ENCODE data around the gene NUP107. TPM values are rescaled to one million over a fixed set of nuclear protein-coding genes. Genes with fewer than 3 reads are reported as not detected.

Gene NUP107
- total RNA-seq, 1 donor from 2014 or later = 22.7 TPM

DNA sequence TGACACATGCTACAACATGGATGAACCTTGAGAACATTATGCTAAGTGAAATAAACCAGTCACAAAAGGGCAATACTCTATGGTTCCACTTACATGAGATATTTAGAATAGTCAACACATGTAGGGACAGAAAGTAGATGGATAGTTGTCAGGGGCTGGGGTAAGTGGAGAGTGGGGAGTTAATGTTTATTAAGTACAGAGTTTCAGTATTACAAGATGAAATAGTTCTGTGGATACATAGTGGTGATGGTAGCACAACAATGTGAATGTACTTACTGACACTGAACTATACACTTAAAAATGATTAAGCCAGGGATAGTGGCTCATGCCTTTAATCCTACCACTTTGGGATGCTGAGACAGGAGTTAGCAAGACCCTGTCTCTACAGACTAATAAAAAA, 8.7 kb downstream of the NUP107 start:
- intact Hi-C loops (cut with DNase I) = no loop called here
- no peak overlapping the region for H3K27ac ChIP-seq
- TF ChIP-seq, protein P1, sequence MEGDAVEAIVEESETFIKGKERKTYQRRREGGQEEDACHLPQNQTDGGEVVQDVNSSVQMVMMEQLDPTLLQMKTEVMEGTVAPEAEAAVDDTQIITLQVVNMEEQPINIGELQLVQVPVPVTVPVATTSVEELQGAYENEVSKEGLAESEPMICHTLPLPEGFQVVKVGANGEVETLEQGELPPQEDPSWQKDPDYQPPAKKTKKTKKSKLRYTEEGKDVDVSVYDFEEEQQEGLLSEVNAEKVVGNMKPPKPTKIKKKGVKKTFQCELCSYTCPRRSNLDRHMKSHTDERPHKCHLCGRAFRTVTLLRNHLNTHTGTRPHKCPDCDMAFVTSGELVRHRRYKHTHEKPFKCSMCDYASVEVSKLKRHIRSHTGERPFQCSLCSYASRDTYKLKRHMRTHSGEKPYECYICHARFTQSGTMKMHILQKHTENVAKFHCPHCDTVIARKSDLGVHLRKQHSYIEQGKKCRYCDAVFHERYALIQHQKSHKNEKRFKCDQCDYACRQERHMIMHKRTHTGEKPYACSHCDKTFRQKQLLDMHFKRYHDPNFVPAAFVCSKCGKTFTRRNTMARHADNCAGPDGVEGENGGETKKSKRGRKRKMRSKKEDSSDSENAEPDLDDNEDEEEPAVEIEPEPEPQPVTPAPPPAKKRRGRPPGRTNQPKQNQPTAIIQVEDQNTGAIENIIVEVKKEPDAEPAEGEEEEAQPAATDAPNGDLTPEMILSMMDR (IDR thresholded peaks at IDR 0.05) = no peak
- H3K4me1 ChIP-seq = no peaks in the 10 kb centered on the region
- H3K4me3 ChIP-seq = no peak overlapping the region
- no peak for ATAC-seq
- H3K27me3 ChIP-seq = no peaks in the 10 kb centered on the region
- peaks cover 82% of the 10 kb centered on the region for H3K36me3 ChIP-seq
- DNase-seq = no peak
- no peaks in the 10 kb centered on the region for H3K9me3 ChIP-seq

DNA sequence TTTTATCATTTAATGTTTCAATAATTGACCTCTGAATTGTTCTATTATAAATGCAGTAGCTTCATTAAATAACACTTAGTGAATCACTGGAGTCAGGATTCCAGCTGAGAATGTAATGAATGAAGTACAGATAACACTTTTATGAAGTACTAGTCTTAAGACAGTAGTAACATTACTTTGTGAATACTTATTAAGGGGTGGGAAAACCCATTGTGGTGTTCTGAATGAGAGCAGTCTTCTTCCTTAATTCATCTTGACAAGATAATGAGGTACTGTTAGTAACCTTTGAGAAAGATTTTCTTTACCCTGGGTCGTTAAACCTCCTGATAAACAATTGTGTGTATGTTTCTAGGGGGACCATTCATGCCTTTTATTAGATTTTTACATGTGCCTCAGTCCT, 12.7 kb downstream of the NUP107 start:
- Histone ChIP-seq H3K9me3 (no peaks in the 10 kb centered on the region), H3K27me3 (no peaks in the 10 kb centered on the region), H3K27ac (no peak overlapping the region), H3K4me1 (no peaks in the 10 kb centered on the region), H3K4me3 (no peak overlapping the region), H3K36me3 (peaks cover 82% of the 10 kb centered on the region)
- TF ChIP-seq, protein P1 (IDR thresholded peaks at IDR 0.05) = no peak
- intact Hi-C loops (cut with DNase I) = no loop called here
- ATAC-seq = no peak
- DNase-seq = no peak

DNA sequence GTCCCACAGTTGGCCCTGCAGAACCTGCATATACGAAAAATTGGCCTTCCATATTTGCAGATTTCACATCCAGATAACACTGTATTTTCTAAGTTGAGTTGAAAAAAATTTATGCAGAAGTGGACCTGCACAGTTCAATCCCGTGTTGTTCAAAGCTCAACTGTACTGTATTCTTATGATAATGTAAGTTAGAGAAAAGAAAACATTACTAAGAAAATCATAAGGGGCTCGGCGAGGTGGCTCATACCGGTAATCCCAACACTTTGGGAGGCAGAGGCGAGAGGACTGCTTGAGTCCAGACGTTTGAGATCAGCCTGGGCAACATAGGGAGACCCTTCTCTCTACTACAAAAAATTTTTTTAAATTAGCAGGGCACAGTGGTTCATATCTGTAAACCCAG, 41.0 kb downstream of the NUP107 start:
- Histone ChIP-seq H3K4me1 (no peaks in the 10 kb centered on the region), H3K27me3 (no peaks in the 10 kb centered on the region), H3K4me3 (no peak overlapping the region), H3K36me3 (peaks cover 52% of the 10 kb centered on the region), H3K9me3 (no peaks in the 10 kb centered on the region), H3K27ac (no peak overlapping the region)
- no peak for DNase-seq
- intact Hi-C loops (cut with DNase I) = no loop called here
- TF ChIP-seq, protein P1 (IDR thresholded peaks at IDR 0.05) = no peak
- ATAC-seq = no peak

DNA sequence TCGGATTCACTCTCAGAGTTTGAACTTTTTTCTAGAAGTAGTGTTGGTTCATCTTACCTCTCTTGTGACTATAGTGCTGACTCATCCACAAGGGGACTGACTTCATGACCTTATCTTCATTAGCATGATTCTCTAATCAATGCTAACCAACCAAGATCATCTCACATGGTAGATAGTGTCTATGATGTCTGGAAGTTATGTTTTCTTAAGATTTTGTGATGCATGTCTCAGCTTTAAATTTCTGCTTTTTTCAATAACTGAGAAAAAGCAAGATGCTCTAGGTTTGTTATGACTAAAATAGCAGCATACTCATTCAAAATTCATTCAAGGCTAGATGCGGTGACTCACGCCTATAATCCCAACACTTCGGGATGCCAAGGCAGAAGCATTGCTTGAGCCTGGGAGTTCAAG, 46.9 kb downstream of the NUP107 start:
- no peak for ATAC-seq
- no peak for DNase-seq
- Histone ChIP-seq H3K9me3 (no peaks in the 10 kb centered on the region), H3K27me3 (no peaks in the 10 kb centered on the region), H3K36me3 (peaks cover 56% of the 10 kb centered on the region), H3K4me3 (no peak overlapping the region), H3K4me1 (no peaks in the 10 kb centered on the region), H3K27ac (no peak overlapping the region)
- TF ChIP-seq, protein P1 (IDR thresholded peaks at IDR 0.05) = no peak
- intact Hi-C loops (cut with DNase I) = no loop called here

DNA sequence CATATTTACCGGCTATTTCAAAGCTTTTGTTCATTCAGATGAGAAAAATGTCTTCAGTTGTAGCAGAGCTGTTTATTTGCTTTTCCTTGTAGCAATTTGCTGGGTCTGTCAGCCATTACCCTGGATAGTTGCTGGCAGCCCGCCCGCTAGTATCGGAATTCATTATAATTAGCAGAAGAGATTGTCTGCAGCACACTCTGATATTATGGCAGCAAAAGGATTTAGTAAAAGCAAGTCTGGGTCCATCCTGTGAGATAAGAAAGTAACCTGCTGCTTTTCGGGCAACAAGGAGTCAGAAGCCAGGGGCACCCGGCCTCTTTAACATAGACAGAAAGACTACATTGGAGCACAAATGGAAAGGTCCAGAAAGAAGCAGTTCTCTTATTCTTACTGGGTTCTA, 53.1 kb downstream of the NUP107 start:
- H3K4me1 ChIP-seq = no peaks in the 10 kb centered on the region
- TF ChIP-seq, protein P1 (IDR thresholded peaks at IDR 0.05) = no peak
- intact Hi-C loops (cut with DNase I) = no loop called here
- DNase-seq (no peak), ATAC-seq (no peak)
- peaks cover 35% of the 10 kb centered on the region for H3K36me3 ChIP-seq
- H3K27ac ChIP-seq = no peak overlapping the region
- H3K4me3 ChIP-seq = no peak overlapping the region
- no peaks in the 10 kb centered on the region for H3K9me3 ChIP-seq
- no peaks in the 10 kb centered on the region for H3K27me3 ChIP-seq

DNA sequence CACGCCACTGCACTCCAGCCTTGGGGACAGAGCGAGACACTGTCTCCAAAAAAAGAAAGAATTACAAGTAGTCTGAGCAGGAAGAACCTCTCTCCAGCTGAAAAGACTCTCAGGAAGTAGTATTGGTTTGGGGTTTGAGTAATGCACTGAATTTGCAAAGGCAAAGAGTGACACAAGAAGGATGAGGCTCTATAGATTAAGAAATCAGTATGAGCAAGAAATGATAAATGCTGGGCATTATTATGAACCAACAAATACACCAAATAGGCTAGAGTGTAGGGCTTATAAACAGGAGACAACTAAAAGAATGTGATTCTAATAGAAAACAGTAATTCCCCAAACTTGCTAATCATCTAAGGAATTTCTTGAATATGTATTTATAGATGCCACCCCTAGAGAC, 56.6 kb downstream of the NUP107 start:
- Histone ChIP-seq H3K9me3 (no peaks in the 10 kb centered on the region), H3K4me3 (no peak overlapping the region), H3K36me3 (peaks cover 10% of the 10 kb centered on the region), H3K27ac (no peak overlapping the region), H3K27me3 (no peaks in the 10 kb centered on the region), H3K4me1 (no peaks in the 10 kb centered on the region)
- ATAC-seq = no peak
- TF ChIP-seq, protein P1 (IDR thresholded peaks at IDR 0.05) = no peak
- intact Hi-C loops (cut with DNase I) = no loop called here
- DNase-seq = no peak
